SK-N-SH (cell line): Measurements from ENCODE around the gene SYNGR3. TPM values are rescaled to one million over a fixed set of nuclear protein-coding genes. Genes with fewer than 3 reads are reported as not detected.

Experiments
- CTCF ChIA-PET: fragments of 300-600, 350-600 bp; formaldehyde crosslinking; extraction: SDS; loops from one replicate; lab custom pipeline; 2021; lab: Yijun Ruan, JAX
- POLR2A ChIA-PET: fragments of 350-600 bp; sonication (Branson Sonifier 250); formaldehyde crosslinking; extraction: SDS; loops from one replicate; lab custom pipeline; 2020; ENCODE audit warnings: antibody characterized with exemption, inconsistent platforms; lab: Yijun Ruan, JAX
- DNase-seq: peaks from one replicate; pipeline ENCODE4 v3.0.0; 2012
- H2AFZ ChIP-seq: fragments of 200-600 bp; sonication (generic); 2 replicates; pipeline ENCODE4 v1.8.1; 2016; ENCODE audit warnings: antibody characterized with exemption, mild to moderate bottlenecking, low read depth
- H3F3A ChIP-seq: fragments of 200-600 bp; sonication (generic); replicated peaks from 2 replicates; pipeline ENCODE3; 2016; ENCODE audit warnings: antibody characterized with exemption, mild to moderate bottlenecking; ENCODE audit not compliant: insufficient read depth
- H3K27ac ChIP-seq, 2 experiments: fragments of 200-500 bp in 1 of 2; fragments of 200-600 bp in 1 of 2; sonication (Bioruptor generic) in 1 of 2; sonication (generic), shearing (Covaris generic) in 1 of 2; 2 replicates each; pipeline versions ENCODE4 v1.5.1 to v1.6.1; 2014 to 2016; ENCODE audit warnings: low read depth in 2 of 2, inconsistent platforms in 1 of 2, low read length in 1 of 2, mild to moderate bottlenecking in 1 of 2, mixed read lengths in 1 of 2
- H3K27me3 ChIP-seq: fragments of 200-600 bp; sonication (generic), shearing (Covaris generic); 2 replicates; pipeline ENCODE4 v1.6.1; 2016; ENCODE audit warnings: mixed run types; ENCODE audit not compliant: insufficient read depth
- H3K36me3 ChIP-seq, 2 experiments: fragments of 200-500 bp in 1 of 2; fragments of 200-600 bp in 1 of 2; sonication (Bioruptor generic) in 1 of 2; sonication (generic) in 1 of 2; replicated peaks in 1 of 2; 2 replicates each; pipeline versions ENCODE3 to v1.5.1; 2014 to 2016; ENCODE audit warnings: low read length in 1 of 2, mild to moderate bottlenecking in 1 of 2; ENCODE audit not compliant: insufficient read depth in 2 of 2, control insufficient read depth in 1 of 2
- H3K4me1 ChIP-seq, 2 experiments: fragments of 200-500 bp in 1 of 2; fragments of 200-600 bp in 1 of 2; sonication (Bioruptor generic) in 1 of 2; sonication (generic), shearing (Covaris generic) in 1 of 2; 2 replicates each; pipeline versions ENCODE4 v1.5.1 to v1.6.1; 2014 to 2016; ENCODE audit warnings: low read depth in 1 of 2, low read length in 1 of 2, mixed run types in 1 of 2; ENCODE audit not compliant: insufficient read depth in 2 of 2, control insufficient read depth in 1 of 2
- H3K4me2 ChIP-seq: fragments of 200-600 bp; sonication (generic), shearing (Covaris generic); 2 replicates; pipeline ENCODE4 v1.6.1; 2017; ENCODE audit warnings: mixed run types
- H3K4me3 ChIP-seq, 2 experiments: fragments of 200-500 bp in 1 of 2; fragments of 200-600 bp in 1 of 2; sonication (Bioruptor generic) in 1 of 2; sonication (generic), shearing (Covaris generic) in 1 of 2; 2 replicates each; pipeline versions ENCODE4 v1.5.1 to v1.8.1; 2014 to 2016; ENCODE audit warnings: low read depth in 2 of 2, inconsistent platforms in 1 of 2, low read length in 1 of 2, mild to moderate bottlenecking in 1 of 2, mixed read lengths in 1 of 2, moderate library complexity in 1 of 2
- H3K79me2 ChIP-seq: fragments of 200-600 bp; sonication (generic); 2 replicates; pipeline ENCODE4 v1.8.1; 2017; ENCODE audit warnings: mild to moderate bottlenecking; ENCODE audit not compliant: insufficient read depth
- H3K9ac ChIP-seq: fragments of 200-600 bp; sonication (generic); 2 replicates; pipeline ENCODE4 v1.6.1; 2017; ENCODE audit warnings: mixed run types
- H3K9me2 ChIP-seq: fragments of 200-600 bp; sonication (generic); 2 replicates; pipeline ENCODE4 v1.6.1; 2017; ENCODE audit warnings: mixed run types
- H3K9me3 ChIP-seq: fragments of 200-600 bp; sonication (generic); 2 replicates; pipeline ENCODE4 v1.6.1; 2017; ENCODE audit warnings: mixed run types, mild to moderate bottlenecking, moderate library complexity
- H4K20me1 ChIP-seq: fragments of 200-600 bp; sonication (generic); 2 replicates; pipeline ENCODE4 v1.6.1; 2017; ENCODE audit warnings: mild to moderate bottlenecking, mixed run types; ENCODE audit not compliant: insufficient read depth
- CHD2 ChIP-seq: fragments of 150-350 bp; IDR thresholded peaks from 2 replicates; pipeline ENCODE4 v1.6.1; 2018; ENCODE audit warnings: low read length; ENCODE audit not compliant: partially characterized antibody
- EZH2phosphoT487 ChIP-seq: fragments of 200-600 bp; sonication (generic); IDR thresholded peaks from 2 replicates; pipeline ENCODE4 v1.6.1; 2017; ENCODE audit warnings: low read depth, mixed run types, mild to moderate bottlenecking, antibody characterized with exemption, moderate library complexity, borderline replicate concordance
- FOXJ3 ChIP-seq: sonication (generic); formaldehyde crosslinking; IDR thresholded peaks from 2 replicates; pipeline ENCODE4 v1.5.1; 2020; ENCODE audit warnings: mild to moderate bottlenecking, missing genetic modification reagents
- FOXM1 ChIP-seq: IDR thresholded peaks from 2 replicates; pipeline ENCODE4 v1.4.0; 2012; ENCODE audit warnings: low read depth, mild to moderate bottlenecking
- GABPA ChIP-seq: IDR thresholded peaks from 2 replicates; pipeline ENCODE4 v1.4.0; 2012; ENCODE audit warnings: low read depth, mild to moderate bottlenecking
- GATA2 ChIP-seq: sonication (generic); formaldehyde crosslinking; IDR thresholded peaks from 2 replicates; pipeline ENCODE4 v1.5.0; 2020; ENCODE audit warnings: mild to moderate bottlenecking, missing genetic modification reagents
- IRF3 ChIP-seq: fragments of 150-350 bp; IDR thresholded peaks from 2 replicates; pipeline ENCODE4 v1.6.1; 2016; ENCODE audit warnings: mild to moderate bottlenecking, low read depth, low read length
- MAX ChIP-seq: IDR thresholded peaks from 2 replicates; pipeline ENCODE4 v1.4.0; 2012; ENCODE audit warnings: low read depth
- MEF2A ChIP-seq: IDR thresholded peaks from 2 replicates; pipeline ENCODE4 v1.4.0; 2012; ENCODE audit warnings: low read depth, borderline replicate concordance
- NFIC ChIP-seq: IDR thresholded peaks from 2 replicates; pipeline ENCODE4 v1.4.0; 2012; ENCODE audit warnings: borderline replicate concordance
- PBX3 ChIP-seq: IDR thresholded peaks from 2 replicates; pipeline ENCODE4; 2012
- RFX5 ChIP-seq: IDR thresholded peaks from 2 replicates; pipeline ENCODE4 v1.6.1; 2012; ENCODE audit warnings: mild to moderate bottlenecking, improper control_type of control experiment, low read length
- RXRA ChIP-seq: IDR thresholded peaks from 2 replicates; pipeline ENCODE4 v1.4.0; 2012; ENCODE audit warnings: low read depth, mild to moderate bottlenecking, borderline replicate concordance
- SIN3A ChIP-seq: IDR thresholded peaks from 2 replicates; pipeline ENCODE4 v1.6.1; 2012; ENCODE audit warnings: low read depth, mild to moderate bottlenecking, low read length, moderate library complexity, borderline replicate concordance
- TCF12 ChIP-seq: IDR thresholded peaks from 2 replicates; pipeline ENCODE4 v1.4.0; 2012
- TEAD4 ChIP-seq: IDR thresholded peaks from 2 replicates; pipeline ENCODE4 v1.4.0; 2012; ENCODE audit warnings: mild to moderate bottlenecking, borderline replicate concordance; ENCODE audit not compliant: insufficient read depth
- USF1 ChIP-seq: IDR thresholded peaks from 2 replicates; pipeline ENCODE4 v1.4.0; 2012; ENCODE audit warnings: low read depth, borderline replicate concordance
- YY1 ChIP-seq: IDR thresholded peaks from 2 replicates; pipeline ENCODE4 v1.4.0; 2012; ENCODE audit warnings: low read depth, mild to moderate bottlenecking
- ZBTB33 ChIP-seq: IDR thresholded peaks from 2 replicates; pipeline ENCODE4 v1.4.0; 2012; ENCODE audit warnings: low read depth, borderline replicate concordance
- WGBS: methylation state at CpG from one replicate; pipeline ENCODE4 v1.1.6; 2017; ENCODE audit warnings: low lambda C conversion rate; 5-methylcytosine and 5-hydroxymethylcytosine counted together
- polyA plus RNA-seq, 3 experiments: library from polyadenylated mRNA; depleted of rRNA; stranded (reverse); fragments of >200 nt; gene quantifications; 2 replicates each; pipeline ENCODE4 v1.2.3, GENCODE V29; 2012

SYNGR3 gene
- polyA plus RNA-seq, 1 of the 3 experiments (the other 2 are of a cell fraction): 10.7 TPM

GRCh38 chr16:1990101-1990350 is 256 bp downstream of the SYNGR3 start (continued):
- TF ChIP-seq IRF3: no peak
- no peak for TF ChIP-seq TEAD4
- no peak for TF ChIP-seq USF1
- TF ChIP-seq RFX5: no peak
- no peak for TF ChIP-seq GATA2
- no peak for TF ChIP-seq RXRA

- Histone ChIP-seq H3K4me2 (peak overlapping the region; percentile 85), H4K20me1 (no peaks in the 10 kb centered on the region), H3K9ac (peak overlapping the region; percentile 46; the same call in 1 of the 2 replicates), H3K9me2 (no peaks in the 10 kb centered on the region), H3K79me2 (peaks cover 8% of the 10 kb centered on the region; the same call in 1 of the 2 replicates), H3K36me3 (peaks cover 4 to 11% of the 10 kb centered on the region in 2 experiments), H3K9me3 (no peaks in the 10 kb centered on the region), H3K27me3 (no peaks in the 10 kb centered on the region), H3K4me1 (peaks cover 0 to 19% of the 10 kb centered on the region in 2 experiments; a peak in 1 of 4 replicates), H2AFZ (0 out of 2 replicates have a peak overlapping the region, but pooled peaks have one; percentile 41), H3K4me3 (peak overlapping the region; percentile 62), H3K27ac (peak overlapping the region in 1 of 2 experiments; percentile 58; a peak in 1 of 4 replicates), H3F3A (peaks cover 11% of the 10 kb centered on the region)
- POLR2A ChIA-PET: interaction anchor here (2.3 kb wide), 1 partner anchor 26 kb away, joined by 8 read pairs; the partner anchor contains the start of gene RPS2
- CTCF ChIA-PET: interaction anchor here (1.3 to 12.9 kb wide), 3 partner anchors 8 to 18 kb away, joined by 4 to 108 read pairs (median 4); no protein-coding TSS in a partner anchor
- peak; percentile 82 for DNase-seq
- WGBS: 28% methylated on average over 23 of the region's 50 CpGs
- TF ChIP-seq ZBTB33 (no peak), FOXM1 (no peak), YY1 (no peak), TCF12 (no peak), GATA2 (no peak), CHD2 (no peak), NFIC (no peak), MAX (no peak), SIN3A (no peak), RFX5 (no peak), MEF2A (no peak), USF1 (no peak), PBX3 (no peak), EZH2phosphoT487 (no peak), IRF3 (no peak), TEAD4 (no peak), GABPA (no peak), FOXJ3 (CRISPR knock-in tag) (no peak)
Measured at GRCh38 chr16:1990351-1991134, 773 bp downstream of the SYNGR3 start.
